Mucosa of rectum (tissue), 2 donors: ENCODE data around the gene NMNAT3.

Source experiments
- H3K27ac ChIP-seq, 2 donors: one replicate each; pipeline ENCODE4 v1.7.0; 2013; ENCODE audit warnings: inconsistent platforms in 2 of 2, low read depth in 2 of 2, low read length in 2 of 2
- H3K27me3 ChIP-seq, 2 donors: one replicate each; pipeline ENCODE4 v1.7.0; 2013; ENCODE audit warnings: low read length in 2 of 2; ENCODE audit not compliant: control insufficient read depth in 2 of 2, insufficient read depth in 2 of 2
- H3K36me3 ChIP-seq, 2 donors: one replicate each; pipeline ENCODE4 v1.7.0; 2013; ENCODE audit warnings: low read length in 2 of 2; ENCODE audit not compliant: control insufficient read depth in 2 of 2, insufficient read depth in 2 of 2
- H3K4me1 ChIP-seq, 2 donors: one replicate each; pipeline ENCODE4 v1.7.0; 2013; ENCODE audit warnings: low read length in 2 of 2, mild to moderate bottlenecking in 1 of 2; ENCODE audit not compliant: control insufficient read depth in 2 of 2, insufficient read depth in 2 of 2
- H3K4me3 ChIP-seq, 2 donors: one replicate each; pipeline ENCODE4 v1.7.0; 2013; ENCODE audit warnings: low read length in 2 of 2
- H3K9ac ChIP-seq, 2 donors: one replicate each; pipeline ENCODE4 v1.7.0; 2013; ENCODE audit warnings: low read length in 2 of 2, low read depth in 1 of 2, mild to moderate bottlenecking in 1 of 2
- H3K9me3 ChIP-seq, 2 donors: one replicate each; pipeline ENCODE4 v1.7.0; 2013; ENCODE audit warnings: low read length in 2 of 2; ENCODE audit not compliant: control insufficient read depth in 2 of 2
- donor health status: healthy.
- donor health status: Normal muscosa, but diverticular disease.

Gene NMNAT3

GRCh38 chr3:139676108-139676507 is 1.7 kb downstream of the NMNAT3 start:
- no peaks in the 10 kb centered on the region for H3K27me3 ChIP-seq
- no peak overlapping the region for H3K9ac ChIP-seq
- no peaks in the 10 kb centered on the region for H3K36me3 ChIP-seq
- H3K4me3 ChIP-seq = no peak overlapping the region
- H3K27ac ChIP-seq = no peak overlapping the region
- no peaks in the 10 kb centered on the region for H3K9me3 ChIP-seq
- peaks cover 3 to 8% of the 10 kb centered on the region in 2 donors for H3K4me1 ChIP-seq

DNA sequence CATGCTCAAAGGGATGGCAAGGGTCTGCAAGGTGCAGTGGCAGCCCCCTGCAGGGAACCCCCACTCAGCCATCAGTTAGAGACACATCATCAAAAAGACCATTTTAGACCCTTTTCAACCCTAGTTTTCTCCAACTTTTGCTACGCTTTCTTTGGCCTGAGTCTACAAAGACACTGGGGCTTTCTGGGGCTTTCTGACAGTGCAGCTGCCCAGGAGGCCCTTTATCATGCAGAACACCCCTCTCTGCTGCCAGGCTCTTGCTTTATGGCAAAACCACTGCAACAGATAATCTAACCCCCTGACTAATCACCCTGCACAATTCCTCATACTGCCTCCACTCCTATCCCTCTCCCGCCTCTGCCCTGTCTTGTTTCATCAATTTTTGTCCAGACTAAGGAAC is 2.4 kb downstream of the NMNAT3 start:
- Histone ChIP-seq H3K9me3 (no peaks in the 10 kb centered on the region), H3K36me3 (no peaks in the 10 kb centered on the region), H3K4me1 (peaks cover 3 to 8% of the 10 kb centered on the region in 2 donors), H3K27ac (no peak overlapping the region), H3K27me3 (no peaks in the 10 kb centered on the region), H3K4me3 (no peak overlapping the region), H3K9ac (no peak overlapping the region)

- Histone ChIP-seq H3K27me3 (no peaks in the 10 kb centered on the region), H3K27ac (no peak overlapping the region), H3K36me3 (no peaks in the 10 kb centered on the region), H3K9ac (no peak overlapping the region), H3K9me3 (no peaks in the 10 kb centered on the region), H3K4me1 (peaks cover 3 to 8% of the 10 kb centered on the region in 2 donors), H3K4me3 (no peak overlapping the region)
Observed at GRCh38 chr3:139674571-139675260, 3.1 kb downstream of the NMNAT3 start.

DNA sequence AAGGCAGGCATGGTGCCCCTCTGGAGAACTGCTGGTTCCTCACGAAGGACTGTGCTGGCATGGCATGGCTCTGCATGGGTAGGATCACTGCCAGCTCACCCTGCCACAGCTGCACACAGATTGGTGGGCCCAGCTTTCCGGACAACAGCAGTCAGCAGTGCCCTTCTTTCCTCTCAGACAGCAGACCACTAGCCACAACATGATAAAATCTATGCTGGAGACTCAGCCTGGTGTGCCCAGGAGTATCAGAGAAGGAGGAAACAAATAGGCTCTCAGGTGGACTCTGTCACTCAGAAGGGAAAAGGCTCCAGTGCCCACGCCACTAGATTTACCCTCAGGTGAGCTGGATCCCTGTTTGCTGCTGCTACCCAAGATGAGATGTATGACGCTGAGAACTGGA is 4.9 kb downstream of the NMNAT3 start:
- Histone ChIP-seq H3K9ac (no peak overlapping the region), H3K36me3 (no peaks in the 10 kb centered on the region), H3K27me3 (no peaks in the 10 kb centered on the region), H3K4me1 (peaks cover 3 to 8% of the 10 kb centered on the region in 2 donors), H3K4me3 (no peak overlapping the region), H3K9me3 (no peaks in the 10 kb centered on the region), H3K27ac (no peak overlapping the region)

- Histone ChIP-seq H3K27me3 (no peaks in the 10 kb centered on the region), H3K4me3 (no peak overlapping the region), H3K9me3 (no peaks in the 10 kb centered on the region), H3K36me3 (no peaks in the 10 kb centered on the region), H3K9ac (no peak overlapping the region), H3K4me1 (peaks cover 1 to 4% of the 10 kb centered on the region in 2 donors), H3K27ac (no peak overlapping the region)
Observed at GRCh38 chr3:139671863-139672646, 5.7 kb downstream of the NMNAT3 start.

GRCh38 chr3:139671107-139671506 is 6.7 kb downstream of the NMNAT3 start:
- no peak overlapping the region for H3K4me3 ChIP-seq
- H3K27me3 ChIP-seq = no peaks in the 10 kb centered on the region
- no peak overlapping the region for H3K27ac ChIP-seq
- no peaks in the 10 kb centered on the region for H3K36me3 ChIP-seq
- H3K9ac ChIP-seq = no peak overlapping the region
- H3K4me1 ChIP-seq = no peaks in the 10 kb centered on the region
- H3K9me3 ChIP-seq = no peaks in the 10 kb centered on the region

- H3K4me3 ChIP-seq = no peak overlapping the region
- H3K27ac ChIP-seq = no peak overlapping the region
- H3K36me3 ChIP-seq = no peaks in the 10 kb centered on the region
- no peaks in the 10 kb centered on the region for H3K9me3 ChIP-seq
- no peaks in the 10 kb centered on the region for H3K4me1 ChIP-seq
- no peaks in the 10 kb centered on the region for H3K27me3 ChIP-seq
- no peak overlapping the region for H3K9ac ChIP-seq
Observed at GRCh38 chr3:139670196-139670595, 7.6 kb downstream of the NMNAT3 start.

- Histone ChIP-seq H3K4me3 (no peak overlapping the region), H3K36me3 (no peaks in the 10 kb centered on the region), H3K4me1 (no peaks in the 10 kb centered on the region), H3K27ac (no peak overlapping the region), H3K27me3 (no peaks in the 10 kb centered on the region), H3K9me3 (no peaks in the 10 kb centered on the region), H3K9ac (no peak overlapping the region)
Observed at GRCh38 chr3:139668332-139668731, 9.4 kb downstream of the NMNAT3 start.

DNA sequence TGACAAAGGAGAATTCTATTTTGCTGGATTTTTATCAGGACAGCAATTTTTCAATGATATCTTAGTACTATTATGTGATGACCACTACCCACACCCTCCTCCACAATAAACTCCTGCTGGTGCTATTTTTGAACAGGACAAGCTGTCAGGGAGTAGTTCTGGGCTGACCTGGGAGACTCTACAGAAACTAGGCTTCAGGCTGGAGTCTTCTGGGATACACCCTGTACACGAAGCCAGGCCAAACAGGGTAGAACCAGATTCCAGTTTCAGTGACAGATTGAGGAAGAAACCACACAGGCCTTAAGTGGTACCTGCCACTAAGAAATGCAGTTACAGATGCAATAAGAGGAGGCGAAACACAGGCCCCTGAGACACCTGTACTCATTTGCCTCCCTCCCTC is 12.8 kb downstream of the NMNAT3 start:
- Histone ChIP-seq H3K4me3 (no peak overlapping the region), H3K27ac (no peak overlapping the region), H3K4me1 (no peaks in the 10 kb centered on the region), H3K9me3 (no peaks in the 10 kb centered on the region), H3K9ac (no peak overlapping the region), H3K27me3 (no peaks in the 10 kb centered on the region), H3K36me3 (no peaks in the 10 kb centered on the region)

- H3K9me3 ChIP-seq = no peaks in the 10 kb centered on the region
- H3K4me1 ChIP-seq = no peaks in the 10 kb centered on the region
- H3K4me3 ChIP-seq = no peak overlapping the region
- H3K27me3 ChIP-seq = no peaks in the 10 kb centered on the region
- no peak overlapping the region for H3K9ac ChIP-seq
- H3K36me3 ChIP-seq = no peaks in the 10 kb centered on the region
- H3K27ac ChIP-seq = no peak overlapping the region
Observed at GRCh38 chr3:139660269-139660668, 17.5 kb downstream of the NMNAT3 start.
